Cortex of kidney (tissue), 1 donor: ENCODE measurements around the gene MLF1.
"Not testable (repeated sequence)": the region's sequence is repeated elsewhere in the genome, so short reads cannot be mapped to it uniquely, and the experiment has no call there.

Experiments used
- DNase-seq: peaks from one replicate; lab custom pipeline; 2025; lab: John Stamatoyannopoulos, UW

Gene MLF1, protein sequence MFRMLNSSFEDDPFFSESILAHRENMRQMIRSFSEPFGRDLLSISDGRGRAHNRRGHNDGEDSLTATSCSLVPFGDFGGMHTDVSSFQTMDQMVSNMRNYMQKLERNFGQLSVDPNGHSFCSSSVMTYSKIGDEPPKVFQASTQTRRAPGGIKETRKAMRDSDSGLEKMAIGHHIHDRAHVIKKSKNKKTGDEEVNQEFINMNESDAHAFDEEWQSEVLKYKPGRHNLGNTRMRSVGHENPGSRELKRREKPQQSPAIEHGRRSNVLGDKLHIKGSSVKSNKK

DNA sequence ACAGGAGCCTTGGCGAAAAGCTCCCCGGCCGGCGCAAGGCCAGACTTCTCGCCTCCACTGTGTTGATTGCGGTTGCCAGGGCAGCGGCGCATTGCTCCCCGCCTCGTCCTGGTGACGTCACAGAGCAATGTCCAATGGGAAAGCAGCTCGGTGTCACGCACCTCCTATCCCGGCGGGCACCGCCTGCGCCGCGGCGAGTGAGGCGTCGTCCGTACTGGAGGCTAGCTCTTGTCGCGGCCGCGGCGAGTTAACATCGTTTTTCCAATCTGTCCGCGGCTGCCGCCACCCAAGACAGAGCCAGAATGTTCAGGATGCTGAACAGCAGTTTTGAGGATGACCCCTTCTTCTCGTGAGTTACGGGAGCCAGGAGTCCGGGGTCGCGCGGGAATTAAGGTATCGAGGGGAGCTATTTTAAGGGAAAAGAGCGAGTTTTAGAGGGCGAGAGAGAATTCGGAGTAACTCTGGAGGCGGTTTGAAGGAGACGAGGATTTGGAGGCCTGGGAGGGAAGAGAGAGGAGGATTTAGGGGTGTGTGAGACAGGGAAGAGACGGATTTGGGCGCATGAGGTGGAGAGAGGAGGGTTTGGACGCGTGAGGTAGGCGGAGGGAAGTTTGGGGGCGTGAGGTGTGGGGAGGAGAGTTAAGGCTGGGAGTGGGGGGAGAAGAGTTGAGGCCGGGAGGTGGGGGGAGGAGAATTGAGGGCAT is at the start of gene MLF1:
MLF1 (plus strand) TSS at position 196 of the 704 bp plus-strand sequence; CDS start at position 303, 107 bp downstream.
- DNase-seq, result peak; percentile 22

DNA sequence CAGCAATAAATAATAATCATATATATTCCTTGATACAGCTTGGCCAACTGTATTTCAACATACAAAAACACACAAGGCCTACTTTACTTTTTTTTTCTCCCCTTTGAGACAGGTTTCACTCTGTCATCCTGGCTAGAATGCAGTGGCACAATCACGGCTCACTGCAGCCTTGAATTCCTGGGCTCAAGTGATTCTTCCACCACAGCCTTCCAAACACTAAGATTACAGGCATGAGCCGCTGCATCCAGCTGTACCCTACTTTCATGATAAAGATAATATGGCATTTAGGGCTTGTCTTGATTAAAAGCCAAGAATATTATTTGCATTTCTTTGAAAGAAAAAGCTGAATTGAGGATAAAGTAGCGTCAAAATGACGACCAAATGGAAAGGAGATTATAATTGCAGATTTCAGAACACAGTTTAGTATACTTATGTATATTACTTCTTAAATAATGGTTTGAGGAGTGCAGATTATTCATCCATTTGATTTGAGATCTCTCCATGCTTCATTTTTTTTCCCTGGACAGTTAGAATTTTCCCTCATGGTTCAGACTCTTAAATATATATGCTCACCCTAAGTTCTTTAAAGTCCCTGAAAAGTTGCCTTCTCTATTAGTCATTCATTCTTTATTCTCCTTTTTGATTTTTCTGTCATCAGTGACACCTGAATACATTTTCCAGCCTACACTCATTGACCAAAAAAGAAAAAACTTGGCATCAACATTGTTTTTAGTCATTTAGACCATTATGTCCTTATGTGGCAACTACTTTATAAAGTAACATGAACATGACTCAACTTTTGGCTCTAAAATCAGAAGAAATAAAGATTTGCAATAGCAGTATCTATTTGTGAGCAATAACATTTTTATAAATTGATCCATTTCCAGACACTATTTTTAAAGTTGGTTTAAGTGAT is 48.5 kb upstream of the MLF1 start:
- no peak for DNase-seq

DNA sequence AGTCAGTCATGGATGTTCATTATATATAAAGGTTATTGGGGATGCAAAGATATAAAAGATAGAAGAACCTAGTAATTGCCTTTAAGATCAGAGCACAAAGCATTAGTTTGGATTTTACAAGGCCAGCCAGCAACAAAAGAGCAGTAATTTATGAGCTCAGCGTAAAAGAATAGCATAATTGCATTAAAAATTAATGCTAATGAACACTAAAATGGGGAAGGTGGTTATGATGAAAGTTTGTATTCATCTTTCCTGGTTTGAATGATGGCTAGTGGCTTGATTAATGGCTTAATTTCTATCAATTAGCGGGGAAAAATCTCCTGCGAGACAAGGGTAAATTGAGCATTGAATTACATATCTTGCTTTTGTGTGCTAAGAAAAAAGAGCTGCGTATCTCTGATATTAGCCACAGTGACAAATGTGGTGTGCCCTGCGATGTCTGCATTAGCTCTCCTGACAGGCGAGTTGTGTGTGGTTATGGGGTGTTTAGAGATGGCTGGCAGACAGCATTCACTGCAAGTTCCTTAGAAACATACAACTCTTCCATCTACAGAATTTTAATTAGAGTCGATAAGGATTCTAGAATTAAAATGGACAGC is 42.8 kb upstream of the MLF1 start:
- DNase-seq, result no peak

DNA sequence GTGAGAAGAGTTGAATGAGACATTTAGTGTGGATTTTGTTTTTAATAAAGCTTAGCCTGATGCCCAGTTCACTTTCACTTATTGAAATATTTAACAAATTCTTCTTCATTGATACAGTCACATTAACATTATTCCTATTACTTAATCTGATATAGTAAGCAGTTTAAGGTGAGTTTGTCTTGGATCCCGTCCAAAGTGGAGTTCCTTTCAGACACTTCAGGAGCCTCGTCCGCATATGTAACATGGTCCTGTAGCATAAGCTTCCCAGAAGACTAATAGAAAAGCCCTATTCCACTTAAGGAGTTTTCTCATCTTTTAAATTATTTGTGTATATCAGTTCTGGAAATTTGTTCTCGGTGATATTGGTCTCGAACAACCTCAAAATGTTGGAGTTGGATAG is 39.7 kb upstream of the MLF1 start:
- no peak for DNase-seq

DNA sequence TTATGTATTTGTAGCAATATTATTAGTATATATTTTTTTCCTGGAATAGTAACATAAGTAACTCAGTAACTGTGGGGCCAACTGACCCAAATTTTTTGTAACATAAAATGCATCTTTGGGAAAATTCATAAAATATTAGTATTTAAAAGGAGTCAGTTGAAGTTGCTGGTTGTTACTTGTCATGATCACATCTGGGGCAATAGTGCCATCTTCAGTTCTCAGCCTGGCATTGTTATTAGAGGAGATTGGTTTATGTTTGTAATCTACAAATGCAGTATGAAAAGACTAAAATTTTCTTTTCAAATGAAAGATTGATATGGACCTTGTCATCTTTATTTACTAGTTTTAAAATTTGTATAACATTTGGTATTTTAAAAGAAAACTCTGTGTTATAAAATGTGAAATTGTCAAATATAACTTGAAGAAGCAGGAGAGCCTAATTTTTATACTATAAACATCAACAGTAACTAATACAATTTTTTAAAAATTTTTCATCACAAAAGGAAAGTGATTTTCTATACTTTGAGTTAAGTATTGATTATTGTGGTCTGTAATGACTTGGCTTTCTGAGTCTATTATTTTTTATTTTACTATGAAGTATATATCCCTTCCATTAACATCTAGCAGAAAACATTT is 38.8 kb upstream of the MLF1 start:
- no peak for DNase-seq

DNA sequence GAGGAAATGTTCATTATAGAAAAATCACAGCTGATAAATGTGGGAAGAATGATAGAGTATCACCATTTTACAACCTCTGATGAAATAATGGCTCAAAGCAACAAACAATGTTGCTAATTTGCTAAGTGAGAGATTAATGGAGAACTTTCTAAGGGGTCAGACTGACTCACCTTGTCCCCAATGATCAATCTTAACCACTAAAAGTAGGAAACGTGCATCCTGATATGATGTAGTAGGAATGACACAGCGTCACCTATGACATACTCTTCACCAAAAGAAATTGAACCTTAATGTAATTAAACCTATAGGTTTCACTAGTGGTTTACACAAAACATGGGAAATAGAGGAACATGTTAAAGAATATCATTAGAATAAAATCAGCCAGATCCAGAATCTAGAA is 35.1 kb upstream of the MLF1 start:
- no peak for DNase-seq

DNA sequence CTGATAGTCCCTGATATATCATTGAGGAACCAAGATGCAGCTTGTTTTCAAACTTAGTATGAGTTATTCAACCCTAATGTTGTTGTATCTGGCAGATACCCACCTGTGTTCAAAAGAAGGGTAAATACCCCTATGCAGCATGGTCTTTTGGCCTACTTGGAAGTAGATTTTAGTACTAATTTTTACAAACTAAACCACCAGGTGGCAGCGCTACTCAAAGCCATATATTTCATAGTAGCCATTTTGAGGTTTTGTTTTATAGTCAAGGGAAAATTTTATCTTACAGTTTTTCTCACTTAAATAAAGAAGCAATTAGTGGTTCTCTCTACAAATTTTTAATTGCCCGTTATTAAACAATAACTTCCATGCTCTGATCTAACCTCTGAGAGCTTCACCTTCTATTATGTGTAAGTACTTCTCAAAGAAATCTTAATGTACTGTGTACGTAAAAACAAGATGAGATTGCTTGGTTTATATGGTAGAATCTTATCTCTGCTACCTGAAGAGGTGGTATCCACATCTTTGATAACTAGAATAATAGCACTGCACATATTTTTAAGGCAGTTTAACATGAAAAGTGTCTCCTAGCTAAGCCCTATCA is 31.5 kb upstream of the MLF1 start:
- DNase-seq, result no peak

DNA sequence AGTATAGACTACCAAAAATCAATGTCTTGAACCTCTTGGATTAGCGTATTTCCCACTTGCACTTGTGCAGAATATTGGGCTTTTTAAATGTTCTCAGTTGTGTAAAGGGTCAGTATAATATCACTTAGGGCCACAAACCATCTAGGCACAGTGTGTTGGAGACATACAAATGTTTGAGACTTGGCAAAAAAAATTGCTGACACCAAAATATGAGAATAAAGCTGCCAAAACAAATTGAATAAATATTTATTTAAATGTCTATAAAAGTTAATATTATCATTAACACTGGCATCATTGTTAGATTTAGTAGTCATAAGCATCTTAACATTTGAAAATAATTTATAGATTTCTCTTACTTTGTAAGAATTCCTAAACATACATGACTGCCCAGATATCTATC is 30.9 kb upstream of the MLF1 start:
- no peak for DNase-seq

DNA sequence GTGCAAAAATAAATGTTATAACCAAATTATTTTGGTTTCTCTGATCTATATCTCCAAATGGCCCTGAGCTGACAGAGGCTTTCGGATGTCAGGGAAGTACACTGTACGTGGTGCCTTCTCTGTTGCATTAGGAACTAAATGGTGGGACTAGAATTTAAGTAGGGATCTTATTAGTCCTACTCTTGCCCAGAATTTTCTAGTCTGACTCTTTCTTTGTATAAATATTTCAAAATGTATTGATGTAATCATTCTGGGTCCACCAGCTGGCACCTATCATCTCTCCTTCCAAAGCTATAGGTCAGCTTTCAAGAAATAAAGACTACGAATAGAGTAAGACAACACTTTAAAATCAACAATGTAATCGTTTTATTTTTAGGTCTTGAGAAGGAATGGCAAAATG is 22.3 kb upstream of the MLF1 start:
- no peak for DNase-seq

DNA sequence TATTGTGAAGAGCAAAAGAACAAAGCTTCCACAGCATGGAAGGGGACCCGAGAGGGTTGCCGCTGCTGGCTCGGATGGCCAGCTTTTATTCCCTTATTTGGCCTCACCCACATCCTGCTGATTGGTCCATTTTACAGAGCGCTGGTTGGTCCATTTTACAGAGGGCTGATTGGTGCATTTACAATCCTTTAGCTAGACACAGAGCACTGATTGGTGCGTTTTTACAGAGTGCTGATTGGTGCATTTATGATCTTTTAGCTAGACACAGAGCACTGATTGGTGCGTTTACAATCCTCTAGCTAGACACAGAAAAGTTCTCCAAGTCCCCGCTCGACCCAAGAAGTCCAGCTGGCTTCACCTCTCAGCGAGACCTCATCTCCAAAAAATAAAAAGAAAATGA is 21.1 kb upstream of the MLF1 start:
- not testable (repeated sequence) for DNase-seq

DNA sequence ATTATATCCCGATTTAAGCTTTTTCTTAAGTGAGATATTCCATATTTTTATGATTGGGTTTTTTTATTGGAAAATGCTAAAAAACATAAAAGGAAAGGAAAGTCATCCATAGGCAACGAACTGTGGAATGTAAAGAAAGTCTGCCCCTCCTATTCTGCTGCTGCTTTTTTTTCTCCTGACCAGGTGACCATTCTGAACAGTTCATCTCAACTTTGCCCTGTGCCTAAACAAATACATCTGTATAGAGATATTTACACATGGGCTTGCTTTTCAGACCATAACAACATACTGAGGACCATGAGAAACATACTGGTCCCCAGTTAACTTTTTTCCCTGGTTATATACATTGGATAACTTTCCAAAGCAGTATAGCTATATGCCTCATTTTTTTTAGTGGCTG is 18.9 kb upstream of the MLF1 start:
- no peak for DNase-seq

DNA sequence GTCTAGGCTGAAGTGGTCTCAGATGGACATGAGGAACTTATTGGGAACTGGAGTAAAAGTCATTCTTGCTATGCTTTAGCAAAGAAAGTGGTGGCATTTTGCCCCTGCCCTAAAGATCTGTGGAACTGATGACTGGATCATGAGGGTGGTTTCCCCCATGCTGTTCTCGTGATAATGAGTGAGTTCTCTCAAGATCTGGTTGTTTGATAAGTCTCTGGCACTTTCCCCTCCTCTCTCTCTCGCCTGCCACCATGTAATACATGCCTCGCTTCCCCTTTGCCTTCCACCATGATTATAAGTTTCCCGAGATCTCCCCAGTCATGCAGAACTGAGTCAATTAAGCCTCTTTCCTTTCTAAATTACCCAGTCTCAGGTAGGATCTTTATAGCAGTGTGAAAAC is 11.5 kb upstream of the MLF1 start:
- no peak for DNase-seq

DNA sequence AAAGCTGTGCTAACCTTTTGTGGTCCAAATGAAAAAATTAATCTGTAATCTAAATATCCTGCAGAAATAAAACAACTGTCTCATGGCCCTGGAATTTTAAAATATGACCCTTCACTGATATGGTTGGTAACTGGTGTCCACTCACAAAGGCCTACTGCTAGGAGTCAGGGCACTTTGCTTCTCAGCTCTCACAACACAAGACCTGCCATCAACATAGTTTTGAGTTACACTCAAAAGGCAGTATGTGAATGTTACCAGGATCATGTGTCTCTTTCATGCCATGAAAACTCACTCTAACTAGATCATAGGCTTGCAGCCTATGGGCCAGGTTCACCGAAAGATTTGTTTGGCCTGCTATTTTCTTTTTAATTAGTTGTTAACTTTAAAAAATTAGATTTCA is 10.0 kb upstream of the MLF1 start:
- no peak for DNase-seq

DNA sequence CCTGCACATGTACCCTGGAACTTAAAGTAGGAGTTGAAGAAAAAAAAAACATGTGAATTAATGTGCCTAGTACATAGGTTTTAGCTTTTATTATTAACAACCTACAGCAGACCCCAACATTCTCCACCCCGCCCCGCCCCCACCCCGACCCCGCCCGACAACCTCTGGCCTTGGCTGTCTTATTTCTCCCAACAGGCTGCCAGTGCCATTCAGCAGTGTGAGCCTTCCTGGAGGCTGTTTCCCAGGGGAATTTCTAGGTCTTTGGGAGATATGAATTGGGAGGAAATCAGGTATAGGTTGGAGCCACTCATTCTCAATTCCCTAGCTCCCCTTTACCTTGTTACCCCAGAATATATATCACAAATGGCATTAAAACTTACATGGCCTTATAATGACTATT is 8.3 kb upstream of the MLF1 start:
- no peak for DNase-seq

DNA sequence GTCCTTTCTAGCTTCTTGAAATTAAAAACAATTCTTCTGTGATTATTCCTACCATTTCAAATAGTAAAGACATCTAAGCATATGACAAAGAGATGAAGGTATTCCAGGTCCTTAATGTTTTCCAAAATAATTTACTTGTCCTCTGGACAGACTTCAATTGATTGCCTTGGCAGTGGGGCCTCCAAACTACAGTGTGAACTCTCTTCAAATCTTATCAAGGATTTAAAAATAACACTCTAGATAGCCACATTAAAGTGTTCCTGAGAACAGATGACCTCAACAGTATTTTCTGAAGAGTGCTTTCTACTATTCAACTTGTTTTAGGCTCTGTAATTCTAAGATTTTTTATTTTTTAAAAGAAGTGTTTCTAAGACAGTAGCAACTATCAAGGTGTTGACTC is 7.9 kb upstream of the MLF1 start:
- no peak for DNase-seq

DNA sequence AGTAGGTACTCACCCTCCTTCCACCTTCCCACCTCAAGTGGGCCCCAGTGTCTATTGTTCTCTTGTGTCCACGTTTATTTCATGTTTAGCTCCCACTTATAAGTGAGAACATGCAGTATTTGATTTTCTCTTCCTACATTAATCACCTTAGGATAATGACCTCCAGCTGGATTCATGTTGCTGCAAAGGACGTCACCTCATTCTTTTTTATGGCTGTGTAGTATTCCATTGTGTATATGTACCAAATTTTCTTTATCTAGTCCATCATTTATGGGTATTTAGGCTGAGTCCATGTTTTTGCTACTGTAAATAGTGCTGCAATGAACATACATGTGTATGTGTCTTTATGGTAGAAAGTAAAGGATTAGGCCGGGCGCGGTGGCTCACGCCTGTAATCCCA is 5.9 kb upstream of the MLF1 start:
- no peak for DNase-seq

DNA sequence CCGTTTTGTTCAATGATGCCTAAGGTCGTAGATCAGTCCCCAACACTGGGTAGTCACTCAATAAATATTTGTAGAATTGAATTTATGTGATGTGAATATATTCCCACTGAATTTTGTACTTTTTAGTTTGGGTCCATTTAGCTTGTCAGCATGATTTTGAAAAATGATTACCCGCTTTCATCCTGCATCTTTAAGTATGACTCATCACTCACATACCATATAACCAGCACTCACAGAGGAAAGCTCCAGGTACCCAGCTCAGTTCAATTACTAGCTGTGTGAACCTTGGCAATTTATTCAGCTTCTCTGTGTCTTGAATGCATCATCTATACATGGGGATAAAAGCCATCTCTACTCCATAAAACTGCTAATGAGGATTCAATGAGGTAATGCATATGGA is 2.2 kb upstream of the MLF1 start:
- DNase-seq, result no peak

DNA sequence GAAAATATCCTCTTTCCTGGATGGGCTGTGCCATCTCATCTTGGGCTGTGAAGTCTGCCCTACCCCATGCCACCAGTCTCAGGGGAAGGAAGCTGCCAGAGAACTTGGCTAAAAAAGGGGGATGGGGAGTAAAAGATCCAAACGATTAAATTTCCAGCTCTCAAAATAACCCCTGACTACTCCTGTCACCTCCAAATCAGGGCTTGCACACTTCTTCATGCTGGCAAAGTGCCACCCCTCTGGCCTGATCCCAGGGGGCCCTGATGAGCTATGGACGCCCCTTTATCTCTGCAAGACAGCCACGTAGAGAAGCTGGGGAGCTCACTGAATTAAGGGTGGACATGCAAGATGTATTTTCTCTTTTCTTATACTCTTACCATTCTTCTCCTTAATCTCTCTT is 1.2 kb upstream of the MLF1 start:
- no peak for DNase-seq

DNA sequence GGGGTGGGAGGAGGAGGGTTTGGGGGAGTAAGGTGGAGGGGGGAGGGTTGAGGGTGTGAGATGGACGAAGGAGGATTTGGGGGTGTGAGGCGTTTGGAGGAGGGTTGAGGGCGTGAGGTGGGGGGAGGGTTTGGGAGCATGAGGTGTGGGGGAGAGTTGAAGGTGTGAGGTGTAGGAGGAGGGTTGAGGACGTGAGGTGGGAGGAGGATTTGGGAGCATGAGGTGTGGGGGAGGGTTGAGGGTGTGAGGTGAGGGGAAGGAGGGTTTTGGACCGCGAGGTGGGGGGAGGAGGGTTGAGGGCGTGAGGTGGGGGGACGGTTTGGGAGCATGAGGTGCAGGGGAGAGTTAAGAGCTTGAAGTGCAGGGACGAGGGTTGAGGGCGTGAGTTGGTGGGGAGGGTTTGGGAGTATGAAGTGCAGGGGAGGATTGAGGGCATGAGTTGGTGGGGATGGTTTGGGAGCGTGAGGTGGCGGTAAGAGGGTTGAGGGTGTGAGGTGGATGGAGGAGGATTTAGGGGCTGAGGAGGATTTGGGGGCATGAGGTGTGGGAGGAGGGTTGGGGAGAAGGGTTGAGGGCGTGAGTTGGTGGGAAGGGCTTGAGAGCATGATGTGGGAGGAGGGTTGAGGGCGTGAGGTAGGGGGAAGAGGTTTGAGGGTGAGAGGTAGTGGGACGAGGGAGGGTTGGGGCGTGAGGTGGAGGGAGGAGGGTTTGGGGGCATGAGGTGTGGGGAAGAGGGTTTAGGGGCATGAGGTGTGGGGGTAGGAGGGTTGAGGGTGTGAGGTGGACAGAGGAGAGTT is 1.2 kb downstream of the MLF1 start:
- DNase-seq, result no peak

DNA sequence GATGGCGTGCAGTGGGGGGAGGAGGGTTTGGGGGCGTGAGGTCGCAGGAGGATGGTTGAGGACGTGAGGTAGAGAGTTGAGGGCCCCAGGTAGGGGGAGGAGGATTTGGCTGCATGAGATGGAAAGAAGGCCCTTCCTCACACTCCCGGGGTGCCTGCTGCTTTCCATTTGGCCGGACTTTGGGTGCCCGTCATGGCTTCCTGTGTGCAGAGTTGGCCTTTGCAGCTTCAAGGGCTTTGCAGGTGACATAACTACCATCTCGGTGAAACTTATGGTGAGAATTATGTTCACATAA is 1.7 kb downstream of the MLF1 start:
- no peak for DNase-seq

DNA sequence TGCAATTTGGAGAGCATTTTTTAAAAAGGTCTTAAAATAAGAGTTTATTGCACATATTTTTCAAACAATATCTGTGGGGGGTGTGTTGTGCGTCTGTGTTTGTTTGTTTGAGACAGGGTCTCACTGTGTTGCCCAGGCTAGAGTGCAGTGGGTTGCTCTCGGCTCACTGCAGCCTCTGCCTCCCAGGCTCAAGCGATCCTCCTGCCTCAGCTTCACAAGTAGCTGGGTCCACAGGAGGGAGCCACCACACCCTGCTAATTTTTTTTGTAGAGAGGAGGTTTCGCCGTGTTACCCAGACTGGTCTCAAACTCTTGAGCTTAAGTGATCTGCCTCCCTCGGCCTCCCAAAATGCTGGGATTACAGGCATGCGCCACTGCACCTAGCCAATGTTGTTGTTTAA is 2.7 kb downstream of the MLF1 start:
- no peak for DNase-seq
